Measurements from ENCODE around the gene NSFL1C. TPM values are rescaled to one million over a fixed set of nuclear protein-coding genes. Genes with fewer than 3 reads are reported as not detected.

Gene NSFL1C
- polyA plus RNA-seq, 1 of the 3 experiments (the other 2 are of a cell fraction): 45.9 TPM

DNA sequence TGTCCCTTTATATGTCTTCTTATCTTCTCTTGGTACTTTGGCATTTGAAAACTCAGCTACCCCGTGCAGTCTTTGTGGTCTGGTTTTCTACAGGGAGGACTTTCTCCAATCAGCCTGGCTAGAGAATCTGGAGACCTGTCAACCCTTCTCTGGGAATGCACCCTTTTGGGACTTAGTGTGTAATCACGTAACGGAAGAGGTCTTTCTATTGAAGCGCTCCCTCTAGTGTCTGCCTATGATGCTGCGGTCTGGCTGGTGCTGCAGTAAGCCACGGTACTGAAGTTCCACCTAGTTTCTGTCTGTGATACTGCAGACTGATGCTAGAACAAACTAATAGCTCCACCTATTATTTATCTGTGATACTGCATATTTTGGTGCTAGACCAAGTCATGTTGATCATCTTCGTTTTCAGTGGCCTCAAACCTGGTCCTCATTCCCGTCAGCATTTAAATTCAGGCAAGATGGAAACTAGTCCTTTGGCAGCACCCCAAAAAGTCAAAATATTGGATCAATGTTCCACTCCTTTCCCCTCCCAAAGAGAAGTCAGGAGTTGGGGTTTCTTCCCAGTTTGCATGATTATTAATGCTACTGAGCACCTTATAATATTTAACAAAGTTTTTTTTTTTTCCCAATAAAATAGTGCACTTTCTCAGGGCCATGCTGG, 37.0 kb upstream of the NSFL1C start:
- Histone ChIP-seq H3K4me3 (ENCODE audit: low read depth in 2 of 2, low read length in 1 of 2) (peak overlapping the region in 1 of 2 experiments; percentile 32; a peak in 1 of 4 replicates), H3K9me2 (no peaks in the 10 kb centered on the region), H3K27ac (ENCODE audit: low read depth in 2 of 2, low read length in 1 of 2) (no peak overlapping the region), H2AFZ (ENCODE audit: low read depth) (no peak overlapping the region), H4K20me1 (ENCODE audit: insufficient read depth) (no peaks in the 10 kb centered on the region), H3F3A (replicated peaks; ENCODE audit: insufficient read depth) (no peaks in the 10 kb centered on the region), H3K27me3 (ENCODE audit: insufficient read depth) (peaks cover 13% of the 10 kb centered on the region; the same call in 1 of the 2 replicates), H3K4me2 (no peak overlapping the region), H3K79me2 (ENCODE audit: insufficient read depth) (no peaks in the 10 kb centered on the region), H3K36me3 (replicated peaks in 1 of 2; ENCODE audit: control insufficient read depth in 1 of 2, insufficient read depth in 2 of 2, low read length in 1 of 2) (no peaks in the 10 kb centered on the region), H3K9me3 (no peaks in the 10 kb centered on the region), H3K9ac (no peak overlapping the region), H3K4me1 (ENCODE audit: control insufficient read depth in 1 of 2, insufficient read depth in 2 of 2, low read depth in 1 of 2, low read length in 1 of 2) (no peaks in the 10 kb centered on the region)
- ChIA-PET POLR2A (no interaction called here), CTCF (interaction anchor here (0.6 to 3.8 kb wide), 36 partner anchors 8 to 298 kb away, joined by 3 to 31 read pairs (median 4); partner anchors contain the start of gene NSFL1C)
- TF ChIP-seq RFX5 (IDR thresholded peaks at IDR 0.05; ENCODE audit: low read length): 0 out of 2 replicates have a peak, but pooled peaks have one; percentile 55
- peak; percentile 73 for TF ChIP-seq SMC3 (IDR thresholded peaks at IDR 0.05; ENCODE audit: low read depth, low read length)
- TF ChIP-seq, protein P1, sequence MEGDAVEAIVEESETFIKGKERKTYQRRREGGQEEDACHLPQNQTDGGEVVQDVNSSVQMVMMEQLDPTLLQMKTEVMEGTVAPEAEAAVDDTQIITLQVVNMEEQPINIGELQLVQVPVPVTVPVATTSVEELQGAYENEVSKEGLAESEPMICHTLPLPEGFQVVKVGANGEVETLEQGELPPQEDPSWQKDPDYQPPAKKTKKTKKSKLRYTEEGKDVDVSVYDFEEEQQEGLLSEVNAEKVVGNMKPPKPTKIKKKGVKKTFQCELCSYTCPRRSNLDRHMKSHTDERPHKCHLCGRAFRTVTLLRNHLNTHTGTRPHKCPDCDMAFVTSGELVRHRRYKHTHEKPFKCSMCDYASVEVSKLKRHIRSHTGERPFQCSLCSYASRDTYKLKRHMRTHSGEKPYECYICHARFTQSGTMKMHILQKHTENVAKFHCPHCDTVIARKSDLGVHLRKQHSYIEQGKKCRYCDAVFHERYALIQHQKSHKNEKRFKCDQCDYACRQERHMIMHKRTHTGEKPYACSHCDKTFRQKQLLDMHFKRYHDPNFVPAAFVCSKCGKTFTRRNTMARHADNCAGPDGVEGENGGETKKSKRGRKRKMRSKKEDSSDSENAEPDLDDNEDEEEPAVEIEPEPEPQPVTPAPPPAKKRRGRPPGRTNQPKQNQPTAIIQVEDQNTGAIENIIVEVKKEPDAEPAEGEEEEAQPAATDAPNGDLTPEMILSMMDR (IDR thresholded peaks at IDR 0.05): peak; percentile 97
- no peak for TF ChIP-seq RCOR1 (IDR thresholded peaks at IDR 0.05; ENCODE audit: low read length)
- peak; percentile 76 for TF ChIP-seq RAD21 (IDR thresholded peaks at IDR 0.05; ENCODE audit: low read length)
- TF ChIP-seq MXI1 (IDR thresholded peaks at IDR 0.05; ENCODE audit: low read depth, low read length): no peak
- WGBS (ENCODE audit: low lambda C conversion rate): 2% methylated on average over 8 of the region's 8 CpGs
- DNase-seq: peak; percentile 67

GRCh38 chr20:1500496-1500895, 33.8 kb upstream of the NSFL1C start:
- H3K9ac ChIP-seq: no peak overlapping the region
- CTCF ChIA-PET: interaction anchor here (1.4 to 3.0 kb wide), 2 partner anchors 8 to 34 kb away, joined by 7 to 15 read pairs; partner anchors contain the start of gene NSFL1C
- 28% methylated on average over 3 of the region's 3 CpGs for WGBS (ENCODE audit: low lambda C conversion rate)

More at GRCh38 chr20:1500496-1500895, 33.8 kb upstream of the NSFL1C start:
- POLR2A ChIA-PET: no interaction called here
- no peaks in the 10 kb centered on the region for H4K20me1 ChIP-seq (ENCODE audit: insufficient read depth)
- no peaks in the 10 kb centered on the region for H3K79me2 ChIP-seq (ENCODE audit: insufficient read depth)
- no peak overlapping the region for H3K4me2 ChIP-seq
- no peaks in the 10 kb centered on the region for H3K36me3 ChIP-seq (replicated peaks in 1 of 2; ENCODE audit: control insufficient read depth in 1 of 2, insufficient read depth in 2 of 2, low read length in 1 of 2)
- H3K27ac ChIP-seq (ENCODE audit: low read depth in 2 of 2, low read length in 1 of 2): no peak overlapping the region
- H2AFZ ChIP-seq (ENCODE audit: low read depth): no peak overlapping the region
- peaks cover 13% of the 10 kb centered on the region; the same call in 1 of the 2 replicates for H3K27me3 ChIP-seq (ENCODE audit: insufficient read depth)
- TF ChIP-seq SIN3A (IDR thresholded peaks at IDR 0.05; ENCODE audit: borderline replicate concordance, low read depth, low read length) (no peak), RCOR1 (IDR thresholded peaks at IDR 0.05; ENCODE audit: low read length) (no peak), NRF1 (IDR thresholded peaks at IDR 0.05; ENCODE audit: low read depth, low read length) (no peak), RAD21 (IDR thresholded peaks at IDR 0.05; ENCODE audit: low read length) (no peak), FOXM1 (IDR thresholded peaks at IDR 0.05; ENCODE audit: low read depth) (no peak)
- H3K4me3 ChIP-seq (ENCODE audit: low read depth in 2 of 2, low read length in 1 of 2): no peak overlapping the region
- H3K4me1 ChIP-seq (ENCODE audit: control insufficient read depth in 1 of 2, insufficient read depth in 2 of 2, low read depth in 1 of 2, low read length in 1 of 2): no peaks in the 10 kb centered on the region
- DNase-seq: no peak
- no peaks in the 10 kb centered on the region for H3F3A ChIP-seq (replicated peaks; ENCODE audit: insufficient read depth)
- H3K9me3 ChIP-seq: no peaks in the 10 kb centered on the region
- no peaks in the 10 kb centered on the region for H3K9me2 ChIP-seq
